Ovary (tissue), 9 donors: ENCODE results near the gene GOLGA2. TPM values are rescaled to one million over a fixed set of nuclear protein-coding genes. Genes with fewer than 3 reads are reported as not detected.

Source experiments
- DNase-seq, 5 donors: peaks; one replicate each; pipeline ENCODE4 v3.0.0-alpha.2; 2019 to 2020
- H3K27ac ChIP-seq, 2 donors: fragments of 200-600 bp; one replicate each; pipeline versions ENCODE4 v1.5.1 to v1.8.0; 2019 to 2022
- H3K27me3 ChIP-seq: fragments of 200-600 bp; one replicate; pipeline ENCODE4 v1.8.0; 2022
- H3K36me3 ChIP-seq: fragments of 200-600 bp; sonication (generic); one replicate; pipeline ENCODE4 v1.5.1; 2019
- H3K4me1 ChIP-seq: one replicate; pipeline ENCODE4 v1.8.1; 2013; ENCODE audit warnings: mild to moderate bottlenecking, moderate library complexity; ENCODE audit not compliant: insufficient read depth
- H3K4me3 ChIP-seq: fragments of 200-600 bp; sonication (generic); one replicate; pipeline ENCODE4 v1.5.1; 2017
- H3K9me3 ChIP-seq, 2 donors: fragments of 200-600 bp in 1 of 2; sonication (generic) in 1 of 2; one replicate each; pipeline versions ENCODE4 v1.5.1 to v1.8.1; 2013 to 2019; ENCODE audit warnings: mild to moderate bottlenecking in 1 of 2, moderate library complexity in 1 of 2
- CTCF ChIP-seq, 3 donors: fragments of 450-650 bp in 2 of 3; fragments of 200-600 bp in 1 of 3; IDR thresholded peaks; one replicate each; pipeline versions ENCODE4 v1.5.1 to v1.8.0; 2016 to 2022; ENCODE audit warnings: antibody characterized with exemption in 3 of 3, mild to moderate bottlenecking in 1 of 3
- EP300 ChIP-seq: sonication (generic); formaldehyde crosslinking; IDR thresholded peaks from one replicate; pipeline ENCODE4 v1.6.1; 2017; ENCODE audit warnings: antibody characterized with exemption
- POLR2A ChIP-seq: fragments of 450-650 bp; IDR thresholded peaks from one replicate; pipeline ENCODE4 v1.6.1; 2017; ENCODE audit warnings: antibody characterized with exemption, mild to moderate bottlenecking, moderate library complexity
- whole genome bisulfite sequencing, 3 donors: extraction: QIAGEN DNeasy Blood & Tissue Kit in 1 of 3; methylation state at CpG; one replicate each; pipeline versions ENCODE4 v1.1.5 to v1.1.7; 2013 to 2017; 5-methylcytosine and 5-hydroxymethylcytosine counted together
- intact Hi-C, 4 donors: fragments of 100-400 bp; cut with DNase I; formaldehyde crosslinking; loops; one replicate each; pipeline versions ENCODE4 v1.11.0 to v1.15.1; 2022 to 2023
- polyA plus RNA-seq, 2 donors: library from polyadenylated mRNA; stranded (reverse); fragments of 200-250 nt in 1 of 2; fragments of 350-450 nt in 1 of 2; fragmentation: Illumina TruSeq in 1 of 2; extraction: RNeasy Lipid Tissue Mini Kit (QIAGEN cat#74804) in 1 of 2; gene quantifications; one replicate each; pipeline ENCODE4 v1.2.3, GENCODE V29; 2013 to 2014
- total RNA-seq, 7 donors: library from RNA; depleted of rRNA in 2 of 7; stranded (reverse); fragments of >200 nt in 2 of 7; fragmentation: NEBNext Ultra II Directional in 3 of 7; extraction: Animal tissue kit (Norgen Biotek cat#: 25700) in 3 of 7; gene quantifications; one replicate each; pipeline versions ENCODE4 v1.1.0 to v1.2.4, GENCODE V29; 2016 to 2023
- donor health status: DM: no; HTN: no; CAD: no; lungs with moderate emphysema.
- donor health status: DM: no; HTN: no; CAD: no.
- donor health status: Bipolar disorder and iron deficiency.
- donor health status: DM: yes; HTN: yes; CAD: no.
- donor health status: DM: no; HTN: no; CAD: no.
- donor health status: DM: yes; HTN: yes; CAD: no.

Gene GOLGA2
- total and polyA plus RNA-seq, 9 donors: 53.2 to 117 (median 107) TPM

GRCh38 chr9:128257907-128258306 is 17.9 kb downstream of the GOLGA2 start:
- Histone ChIP-seq H3K36me3 (no peaks in the 10 kb centered on the region), H3K4me3 (no peak overlapping the region), H3K4me1 (no peaks in the 10 kb centered on the region), H3K9me3 (no peaks in the 10 kb centered on the region), H3K27ac (no peak overlapping the region), H3K27me3 (no peaks in the 10 kb centered on the region)
- no peak for DNase-seq
- TF ChIP-seq EP300: no peak
- TF ChIP-seq CTCF (IDR thresholded peaks at IDR 0.05): no peak
- no peak for TF ChIP-seq POLR2A
- intact Hi-C loops: no loop called here
- 78 to 82% (median 79%) methylated on average over 11 of the region's 11 CpGs for WGBS, 3 donors

- DNase-seq: no peak
- Histone ChIP-seq H3K27ac (no peak overlapping the region), H3K4me3 (no peak overlapping the region), H3K9me3 (no peaks in the 10 kb centered on the region), H3K27me3 (no peaks in the 10 kb centered on the region), H3K4me1 (no peaks in the 10 kb centered on the region), H3K36me3 (no peaks in the 10 kb centered on the region)
- TF ChIP-seq EP300 (no peak), POLR2A (no peak), CTCF (IDR thresholded peaks at IDR 0.05) (no peak)
- intact Hi-C loops: no loop called here
- WGBS, 3 donors: 76 to 78% (median 77%) methylated on average over 23 of the region's 23 CpGs
Observed at GRCh38 chr9:128257086-128257825, 18.6 kb downstream of the GOLGA2 start.

DNA sequence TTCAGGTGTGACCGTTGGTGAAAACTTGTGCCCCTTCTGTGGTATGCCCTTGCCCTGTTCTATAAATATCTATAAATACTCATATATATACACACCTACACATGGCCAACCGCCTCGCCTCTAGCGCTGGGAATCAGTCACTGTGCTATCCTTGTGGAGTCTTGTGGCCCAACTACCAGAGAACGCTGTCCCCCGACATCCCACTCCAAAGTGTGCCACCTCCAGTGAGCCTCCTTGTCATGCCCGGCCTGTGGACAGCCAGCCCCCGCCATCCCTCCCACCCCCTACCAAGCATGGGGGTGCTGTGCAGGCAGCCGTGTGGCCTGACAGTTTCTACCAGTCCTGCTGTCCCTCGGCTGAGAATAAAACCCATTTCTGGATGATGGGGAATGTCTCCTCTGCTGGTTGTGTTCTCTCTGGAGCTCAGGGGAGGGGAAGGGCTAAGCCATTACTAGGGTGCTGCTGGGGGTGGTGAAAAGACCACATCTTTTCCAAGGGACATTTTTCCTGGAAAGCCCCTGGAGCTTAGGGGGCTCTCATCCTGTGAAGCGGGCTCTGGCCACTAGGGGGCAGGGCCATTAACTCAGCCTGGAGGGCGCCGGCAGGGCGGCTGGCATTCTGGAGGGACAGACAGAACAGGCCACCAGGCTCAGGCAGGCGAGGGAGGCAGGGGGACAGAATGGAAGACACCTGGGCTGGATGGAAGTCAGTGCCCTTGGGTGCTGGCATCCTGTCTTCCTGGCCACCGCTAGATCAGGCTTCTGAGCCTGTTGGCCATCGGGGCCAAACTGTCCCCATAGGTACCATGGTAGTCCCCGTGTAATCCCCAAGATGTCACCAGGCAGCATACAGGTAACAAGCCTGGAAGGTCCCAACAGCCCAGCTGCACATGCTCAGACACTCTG is 20.7 kb downstream of the GOLGA2 start:
- H3K4me1 ChIP-seq: no peaks in the 10 kb centered on the region
- no peaks in the 10 kb centered on the region for H3K27me3 ChIP-seq
- peak; percentile 36 to 73 (median 59) for DNase-seq
- H3K36me3 ChIP-seq: no peaks in the 10 kb centered on the region
- intact Hi-C loops: no loop called here
- H3K9me3 ChIP-seq: no peaks in the 10 kb centered on the region
- TF ChIP-seq POLR2A (no peak), EP300 (no peak), CTCF (IDR thresholded peaks at IDR 0.05) (peak; percentile 46 to 56 (median 49))
- H3K4me3 ChIP-seq: no peak overlapping the region
- WGBS, 3 donors: 57 to 59% (median 58%) methylated on average over 18 of the region's 18 CpGs
- H3K27ac ChIP-seq: no peak overlapping the region

- DNase-seq: no peak
- 77 to 81% (median 79%) methylated on average over 20 of the region's 20 CpGs for WGBS, 3 donors
- Histone ChIP-seq H3K36me3 (no peaks in the 10 kb centered on the region), H3K4me3 (no peak overlapping the region), H3K27ac (no peak overlapping the region), H3K4me1 (no peaks in the 10 kb centered on the region), H3K9me3 (no peaks in the 10 kb centered on the region), H3K27me3 (no peaks in the 10 kb centered on the region)
- no peak for TF ChIP-seq EP300
- no peak for TF ChIP-seq CTCF (IDR thresholded peaks at IDR 0.05)
- no peak for TF ChIP-seq POLR2A
- intact Hi-C loops: no loop called here
Observed at GRCh38 chr9:128254362-128254761, 21.4 kb downstream of the GOLGA2 start.
